Caco-2 (cell line): ENCODE measurements around the gene USP32. TPM values are rescaled to one million over a fixed set of nuclear protein-coding genes. Genes with fewer than 3 reads are reported as not detected.

Source experiments
- BruUV-seq: library from RNA; stranded (reverse); fragments of 400-500 nt; replicated peaks from 2 replicates; lab custom pipeline; 2021; lab: Mats Ljungman, UMichigan
- CTCF ChIA-PET: fragments of 300-600 bp; sonication (Branson Sonifier 250); formaldehyde crosslinking; loops from one replicate; lab custom pipeline; 2022; ENCODE audit warnings: antibody characterized with exemption; lab: Charles Lee
- POLR2A ChIA-PET: fragments of 300-600 bp; sonication (Branson Sonifier 250); formaldehyde crosslinking; loops from one replicate; lab custom pipeline; 2022; ENCODE audit warnings: antibody characterized with exemption; lab: Charles Lee
- DNase-seq, 2 experiments: peaks; one replicate each; pipeline versions ENCODE4 v3.0.0 to v3.0.0-alpha.2; 2020 to 2022
- H3K27me3 ChIP-seq: replicated peaks from 2 replicates; pipeline ENCODE4 v1.6.0; 2011; ENCODE audit warnings: low read length; ENCODE audit not compliant: control insufficient read depth, insufficient read depth
- H3K36me3 ChIP-seq: 2 replicates; pipeline ENCODE4 v1.5.1; 2011; ENCODE audit warnings: low read length; ENCODE audit not compliant: control insufficient read depth, insufficient read depth
- H3K4me1 ChIP-seq: fragments of 250-450 bp; sonication (Bioruptor Pico); 2 replicates; pipeline ENCODE4 v1.5.1; 2020; ENCODE audit warnings: mild to moderate bottlenecking
- H3K4me3 ChIP-seq: 2 replicates; pipeline ENCODE4 v1.5.1; 2011; ENCODE audit warnings: low read depth, mild to moderate bottlenecking, control low read depth, low read length
- H3K9me3 ChIP-seq: fragments of 250-450 bp; sonication (Bioruptor Pico); 2 replicates; pipeline ENCODE4 v1.5.1; 2020; ENCODE audit warnings: mild to moderate bottlenecking, moderate library complexity
- H3K27ac Mint-ChIP-seq: one replicate; pipeline ENCODE4 v1.8.0; 2022; ENCODE audit warnings: mixed read lengths; ENCODE audit not compliant: unreplicated experiment
- H3K27me3 Mint-ChIP-seq: one replicate; pipeline ENCODE4 v1.8.0; 2022; ENCODE audit warnings: mixed read lengths; ENCODE audit not compliant: insufficient read depth, unreplicated experiment
- H3K36me3 Mint-ChIP-seq: one replicate; pipeline ENCODE4 v1.8.0; 2022; ENCODE audit warnings: mild to moderate bottlenecking, mixed read lengths; ENCODE audit not compliant: insufficient read depth, unreplicated experiment
- H3K4me1 Mint-ChIP-seq: one replicate; pipeline ENCODE4 v1.8.0; 2022; ENCODE audit warnings: low read depth, mixed read lengths; ENCODE audit not compliant: unreplicated experiment
- H3K4me3 Mint-ChIP-seq: one replicate; pipeline ENCODE4 v1.8.0; 2022; ENCODE audit warnings: mild to moderate bottlenecking, moderate library complexity, mixed read lengths; ENCODE audit not compliant: unreplicated experiment
- H3K9me3 Mint-ChIP-seq: one replicate; pipeline ENCODE4 v1.8.0; 2022; ENCODE audit warnings: mixed read lengths; ENCODE audit not compliant: unreplicated experiment
- intact Hi-C: fragments of 100-400 bp; cut with micrococcal nuclease; formaldehyde crosslinking; loops from one replicate; pipeline ENCODE4 v1.10.0; 2022; ENCODE audit not compliant: unreplicated experiment
- total RNA-seq: library from RNA; stranded (reverse); gene quantifications from 2 replicates; pipeline ENCODE4 v1.2.3, GENCODE V29; 2022
- TF ChIP-seq, protein P1 (sequence below), 2 experiments: fragments of 200-600 bp in 1 of 2; IDR thresholded peaks; 1 replicate in 1 of 2; 2 replicates in 1 of 2; pipeline versions ENCODE4 v1.5.1 to v1.8.0; 2011 to 2022; ENCODE audit warnings: antibody characterized with exemption in 1 of 2, control low read depth in 1 of 2, inconsistent platforms in 1 of 2, low read depth in 1 of 2, low read length in 1 of 2, mild to moderate bottlenecking in 1 of 2, moderate library complexity in 1 of 2; ENCODE audit not compliant: insufficient read depth in 1 of 2, severe bottlenecking in 1 of 2, unreplicated experiment in 1 of 2

USP32 gene
- total RNA-seq, 1 experiment from 2014 or later = 53.3 TPM

- CTCF ChIA-PET = no interaction called here
- Histone ChIP-seq H3K4me1 (no peaks in the 10 kb centered on the region), H3K9me3 (no peaks in the 10 kb centered on the region), H3K4me3 (no peak overlapping the region), H3K36me3 (no peaks in the 10 kb centered on the region), H3K27me3 (no peaks in the 10 kb centered on the region)
- TF ChIP-seq, protein P1, sequence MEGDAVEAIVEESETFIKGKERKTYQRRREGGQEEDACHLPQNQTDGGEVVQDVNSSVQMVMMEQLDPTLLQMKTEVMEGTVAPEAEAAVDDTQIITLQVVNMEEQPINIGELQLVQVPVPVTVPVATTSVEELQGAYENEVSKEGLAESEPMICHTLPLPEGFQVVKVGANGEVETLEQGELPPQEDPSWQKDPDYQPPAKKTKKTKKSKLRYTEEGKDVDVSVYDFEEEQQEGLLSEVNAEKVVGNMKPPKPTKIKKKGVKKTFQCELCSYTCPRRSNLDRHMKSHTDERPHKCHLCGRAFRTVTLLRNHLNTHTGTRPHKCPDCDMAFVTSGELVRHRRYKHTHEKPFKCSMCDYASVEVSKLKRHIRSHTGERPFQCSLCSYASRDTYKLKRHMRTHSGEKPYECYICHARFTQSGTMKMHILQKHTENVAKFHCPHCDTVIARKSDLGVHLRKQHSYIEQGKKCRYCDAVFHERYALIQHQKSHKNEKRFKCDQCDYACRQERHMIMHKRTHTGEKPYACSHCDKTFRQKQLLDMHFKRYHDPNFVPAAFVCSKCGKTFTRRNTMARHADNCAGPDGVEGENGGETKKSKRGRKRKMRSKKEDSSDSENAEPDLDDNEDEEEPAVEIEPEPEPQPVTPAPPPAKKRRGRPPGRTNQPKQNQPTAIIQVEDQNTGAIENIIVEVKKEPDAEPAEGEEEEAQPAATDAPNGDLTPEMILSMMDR (IDR thresholded peaks at IDR 0.05; ENCODE audit: insufficient read depth in 1 of 2, low read depth in 1 of 2, low read length in 1 of 2, severe bottlenecking in 1 of 2, unreplicated experiment in 1 of 2) = no peak
- no peak for DNase-seq
- H3K27ac Mint-ChIP-seq = no peak overlapping the region
- peaks cover under 1% of the 10 kb centered on the region for H3K4me1 Mint-ChIP-seq
- POLR2A ChIA-PET = no interaction called here
- H3K9me3 Mint-ChIP-seq = no peaks in the 10 kb centered on the region
- no TSS peak for BruUV-seq
- no peaks in the 10 kb centered on the region for H3K27me3 Mint-ChIP-seq
- intact Hi-C loops = no loop called here
- no peaks in the 10 kb centered on the region for H3K36me3 Mint-ChIP-seq
- H3K4me3 Mint-ChIP-seq = no peak overlapping the region
Observed at GRCh38 chr17:60361889-60362288, 30.0 kb downstream of the USP32 start.

GRCh38 chr17:60359415-60359814 is 32.5 kb downstream of the USP32 start:
- H3K4me3 ChIP-seq = no peak overlapping the region
- no peaks in the 10 kb centered on the region for H3K9me3 ChIP-seq
- Mint-ChIP-seq H3K4me3 (no peak overlapping the region), H3K4me1 (peaks cover 12% of the 10 kb centered on the region), H3K36me3 (no peaks in the 10 kb centered on the region), H3K27ac (peak overlapping the region; percentile 37), H3K9me3 (no peaks in the 10 kb centered on the region), H3K27me3 (no peaks in the 10 kb centered on the region)
- TF ChIP-seq, protein P1 (IDR thresholded peaks at IDR 0.05; ENCODE audit: insufficient read depth in 1 of 2, low read depth in 1 of 2, low read length in 1 of 2, severe bottlenecking in 1 of 2, unreplicated experiment in 1 of 2) = no peak
- intact Hi-C loops = no loop called here
- POLR2A ChIA-PET = no interaction called here
- CTCF ChIA-PET = no interaction called here
- no peak for DNase-seq
- H3K27me3 ChIP-seq = no peaks in the 10 kb centered on the region
- no peaks in the 10 kb centered on the region for H3K36me3 ChIP-seq
- H3K4me1 ChIP-seq = peaks cover 12% of the 10 kb centered on the region; the same call in 1 of the 2 replicates
- BruUV-seq = no TSS peak

GRCh38 chr17:60358606-60359225 is 33.2 kb downstream of the USP32 start:
- CTCF ChIA-PET = no interaction called here
- no peaks in the 10 kb centered on the region for H3K9me3 Mint-ChIP-seq

More at GRCh38 chr17:60358606-60359225, 33.2 kb downstream of the USP32 start:
- Mint-ChIP-seq H3K4me3 (no peak overlapping the region), H3K27me3 (no peaks in the 10 kb centered on the region), H3K4me1 (peaks cover 12% of the 10 kb centered on the region), H3K27ac (peak overlapping the region; percentile 37), H3K36me3 (no peaks in the 10 kb centered on the region)
- intact Hi-C loops = no loop called here
- no peak overlapping the region for H3K4me3 ChIP-seq
- H3K4me1 ChIP-seq = peaks cover 12% of the 10 kb centered on the region; the same call in 1 of the 2 replicates
- no peaks in the 10 kb centered on the region for H3K9me3 ChIP-seq
- no peak for DNase-seq
- TF ChIP-seq, protein P1 (IDR thresholded peaks at IDR 0.05; ENCODE audit: insufficient read depth in 1 of 2, low read depth in 1 of 2, low read length in 1 of 2, severe bottlenecking in 1 of 2, unreplicated experiment in 1 of 2) = no peak
- no TSS peak for BruUV-seq
- H3K36me3 ChIP-seq = no peaks in the 10 kb centered on the region
- H3K27me3 ChIP-seq = no peaks in the 10 kb centered on the region
- POLR2A ChIA-PET = no interaction called here
